Smooth muscle cell (in vitro differentiated cells): ENCODE results near the gene CTDP1. TPM values are rescaled to one million over a fixed set of nuclear protein-coding genes. Genes with fewer than 3 reads are reported as not detected.
A peak's percentile ranks its signal among the peaks of the same experiment; 100 is the strongest.

Experiments
- DNase-seq: peaks from one replicate; lab custom pipeline; 2025; ENCODE audit not compliant: unreplicated experiment; lab: John Stamatoyannopoulos, UW
- H2AFZ ChIP-seq: fragments of 200-600 bp; sonication (generic); 2 replicates; pipeline ENCODE4 v1.6.0; 2016; ENCODE audit warnings: antibody characterized with exemption, low read depth, mild to moderate bottlenecking
- H3F3A ChIP-seq: fragments of 200-600 bp; sonication (generic); 2 replicates; pipeline ENCODE4 v1.6.0; 2017; ENCODE audit warnings: antibody characterized with exemption, low read depth
- H3K27ac ChIP-seq: fragments of 200-600 bp; sonication (generic); 2 replicates; pipeline ENCODE4 v1.5.1; 2016; ENCODE audit warnings: low read depth, mild to moderate bottlenecking
- H3K27me3 ChIP-seq: fragments of 200-600 bp; sonication (generic); 2 replicates; pipeline ENCODE4 v1.6.1; 2016; ENCODE audit warnings: low read depth, mild to moderate bottlenecking
- H3K36me3 ChIP-seq: fragments of 200-600 bp; sonication (generic); 2 replicates; pipeline ENCODE4 v1.5.1; 2016; ENCODE audit warnings: low read depth
- H3K4me1 ChIP-seq: fragments of 200-600 bp; sonication (generic); 2 replicates; pipeline ENCODE4 v1.5.1; 2016; ENCODE audit warnings: low read depth
- H3K4me2 ChIP-seq: fragments of 200-600 bp; sonication (generic); 2 replicates; pipeline ENCODE4 v1.6.0; 2016; ENCODE audit warnings: mild to moderate bottlenecking
- H3K4me3 ChIP-seq: fragments of 200-600 bp; sonication (generic); 2 replicates; pipeline ENCODE4 v1.5.1; 2016; ENCODE audit warnings: mild to moderate bottlenecking
- H3K79me2 ChIP-seq: fragments of 200-600 bp; sonication (generic); 2 replicates; pipeline ENCODE4 v1.6.0; 2016; ENCODE audit warnings: low read depth, mild to moderate bottlenecking
- H3K9ac ChIP-seq: fragments of 200-600 bp; sonication (generic); 2 replicates; pipeline ENCODE4 v1.6.0; 2016; ENCODE audit warnings: low read depth
- H3K9me3 ChIP-seq: fragments of 200-600 bp; sonication (generic); replicated peaks from 2 replicates; pipeline ENCODE4 v1.5.1; 2016; ENCODE audit warnings: low read depth
- H4K20me1 ChIP-seq: fragments of 200-600 bp; sonication (generic); 2 replicates; pipeline ENCODE4 v1.6.0; 2016; ENCODE audit warnings: low read depth
- CTCF ChIP-seq: fragments of 200-600 bp; sonication (generic); IDR thresholded peaks from 2 replicates; pipeline ENCODE4 v1.5.1; 2017; ENCODE audit warnings: borderline replicate concordance, mild to moderate bottlenecking, antibody characterized with exemption; ENCODE audit not compliant: insufficient read depth, poor library complexity, severe bottlenecking
- WGBS: methylation state at CpG from one replicate; pipeline ENCODE4 v1.1.7; 2016; ENCODE audit warnings: low lambda C conversion rate; 5-methylcytosine and 5-hydroxymethylcytosine counted together
- polyA plus RNA-seq: library from polyadenylated mRNA; unstranded; fragments of >200 nt; fragmentation: Nextera tagmentation; extraction: Ambion mirVana; gene quantifications from 2 replicates; pipeline ENCODE4 v1.2.1, GENCODE V29; 2016
- total RNA-seq: library from RNA; depleted of rRNA; stranded (reverse); fragments of >200 nt; gene quantifications from 2 replicates; pipeline ENCODE4 v1.2.3, GENCODE V29; 2014

Gene CTDP1
- total and polyA plus RNA-seq, 2 experiments from 2014 or later, result 14.1 to 18.4 TPM

GRCh38 chr18:79672490-79673276, 6.9 kb upstream of the CTDP1 start:
- no peak for DNase-seq
- H2AFZ ChIP-seq, result no peak overlapping the region
- no peak overlapping the region for H3K4me2 ChIP-seq
- no peak overlapping the region for H3K4me3 ChIP-seq
- H4K20me1 ChIP-seq, result no peaks in the 10 kb centered on the region
- no peaks in the 10 kb centered on the region for H3K4me1 ChIP-seq
- H3K79me2 ChIP-seq, result peaks cover 3% of the 10 kb centered on the region
- H3K27ac ChIP-seq, result no peak overlapping the region
- H3K9ac ChIP-seq, result no peak overlapping the region
- H3K36me3 ChIP-seq, result no peaks in the 10 kb centered on the region
- WGBS, result 90% methylated on average over 19 of the region's 19 CpGs
- no peaks in the 10 kb centered on the region for H3F3A ChIP-seq
- H3K27me3 ChIP-seq, result no peaks in the 10 kb centered on the region
- H3K9me3 ChIP-seq, result no peaks in the 10 kb centered on the region
- TF ChIP-seq CTCF, result no peak

- Histone ChIP-seq H2AFZ (no peak overlapping the region), H3K36me3 (no peaks in the 10 kb centered on the region), H3K27me3 (no peaks in the 10 kb centered on the region), H3K4me1 (peaks cover 8% of the 10 kb centered on the region), H3K79me2 (peaks cover 34% of the 10 kb centered on the region), H3K9ac (no peak overlapping the region), H3K4me2 (peak overlapping the region; percentile 88), H3K27ac (no peak overlapping the region), H4K20me1 (peaks cover 21% of the 10 kb centered on the region), H3K4me3 (no peak overlapping the region), H3F3A (no peaks in the 10 kb centered on the region), H3K9me3 (no peaks in the 10 kb centered on the region)
- no peak for TF ChIP-seq CTCF
- 90% methylated on average over 6 of the region's 6 CpGs for WGBS
- no peak for DNase-seq
These were observed 2.4 kb upstream of the CTDP1 start for GRCh38 chr18:79677221-79677620.

GRCh38 chr18:79677840-79678239, 1.8 kb upstream of the CTDP1 start:
- peaks cover 8% of the 10 kb centered on the region for H3K4me1 ChIP-seq
- H3F3A ChIP-seq, result no peaks in the 10 kb centered on the region
- peak overlapping the region; percentile 88 for H3K4me2 ChIP-seq
- peak overlapping the region; percentile 94 for H3K4me3 ChIP-seq
- H3K27me3 ChIP-seq, result no peaks in the 10 kb centered on the region
- no peak for TF ChIP-seq CTCF
- peaks cover 27% of the 10 kb centered on the region for H4K20me1 ChIP-seq
- no peak overlapping the region for H3K9ac ChIP-seq
- no peaks in the 10 kb centered on the region for H3K36me3 ChIP-seq
- 91% methylated on average over 9 of the region's 9 CpGs for WGBS
- DNase-seq, result no peak
- no peak overlapping the region for H2AFZ ChIP-seq
- no peaks in the 10 kb centered on the region for H3K9me3 ChIP-seq
- H3K27ac ChIP-seq, result no peak overlapping the region
- peaks cover 40% of the 10 kb centered on the region for H3K79me2 ChIP-seq
